ENCODE data around the gene EYA3.

The EYA3 gene

GRCh38 chr1:27934818-27935549, 153.4 kb downstream of the EYA3 start, which contains the start of gene SMPDL3B:
Gene SMPDL3B, plus strand, starts transcription at chr1:27935000. Its CDS starts 184 bp downstream, at chr1:27935184.
- H2BK5ac ChIP-seq (ENCODE audit: low read length), result no peak within 1 kb of the TSS
- no peaks in the 10 kb centered on the region for H3K27me3 ChIP-seq (ENCODE audit: insufficient read depth, low read length, poor library complexity)
- no peaks in the 10 kb centered on the region for H3K79me1 ChIP-seq (ENCODE audit: low read length)
- no peak within 1 kb of the TSS for H4K8ac ChIP-seq (ENCODE audit: low read depth, low read length)
- H2BK120ac ChIP-seq (ENCODE audit: low read depth, low read length), result no peak within 1 kb of the TSS
- H3K27ac ChIP-seq (ENCODE audit: low read depth, low read length), result peak within 1 kb of the TSS; percentile 13
- no peak within 1 kb of the TSS for H3K23ac ChIP-seq (ENCODE audit: low read length)
- H3K4ac ChIP-seq (ENCODE audit: low read depth, low read length), result no peak within 1 kb of the TSS
- H4K5ac ChIP-seq (ENCODE audit: low read length), result no peak within 1 kb of the TSS
- H3K4me2 ChIP-seq (ENCODE audit: low read length), result peak within 1 kb of the TSS; percentile 63
- no peak within 1 kb of the TSS for H2AK5ac ChIP-seq (ENCODE audit: low read length)
- peak within 1 kb of the TSS; percentile 5 for H3K18ac ChIP-seq (ENCODE audit: low read length)
- H3K4me3 ChIP-seq (ENCODE audit: low read length), result peak within 1 kb of the TSS; percentile 22
- H3K56ac ChIP-seq (ENCODE audit: low read length), result peak within 1 kb of the TSS; percentile 82
- H2BK15ac ChIP-seq (replicated peaks; ENCODE audit: low read depth), result no peak within 1 kb of the TSS
- H3K79me2 ChIP-seq (ENCODE audit: control insufficient read depth, insufficient read depth, low read length), result no peaks in the 10 kb centered on the region
- no peaks in the 10 kb centered on the region for H3K36me3 ChIP-seq (ENCODE audit: control insufficient read depth, insufficient read depth, low read length)
- no CpG with 5 or more reads among the region's 16 CpGs for WGBS (ENCODE audit: extremely low coverage, insufficient coverage, low lambda C conversion rate)
- DNase-seq, result peak; percentile 94
- H3K9ac ChIP-seq (ENCODE audit: low read length), result peak within 1 kb of the TSS; percentile 71
- peaks cover 8% of the 10 kb centered on the region for H3K4me1 ChIP-seq (ENCODE audit: control insufficient read depth, low read depth, low read length)

GRCh38 chr1:27931759-27932158, 156.7 kb downstream of the EYA3 start:
- H3K18ac ChIP-seq (ENCODE audit: low read length), result no peak overlapping the region
- no peaks in the 10 kb centered on the region for H3K36me3 ChIP-seq (ENCODE audit: control insufficient read depth, insufficient read depth, low read length)
- H3K4me2 ChIP-seq (ENCODE audit: low read length), result no peak overlapping the region
- H3K9ac ChIP-seq (ENCODE audit: low read length), result no peak overlapping the region
- H2AK5ac ChIP-seq (ENCODE audit: low read length), result no peak overlapping the region
- H2BK5ac ChIP-seq (ENCODE audit: low read length), result no peak overlapping the region
- no peaks in the 10 kb centered on the region for H3K79me2 ChIP-seq (ENCODE audit: control insufficient read depth, insufficient read depth, low read length)
- H2BK15ac ChIP-seq (replicated peaks; ENCODE audit: low read depth), result no peak overlapping the region
- no peak for DNase-seq
- H3K4me3 ChIP-seq (ENCODE audit: low read length), result no peak overlapping the region
- H4K8ac ChIP-seq (ENCODE audit: low read depth, low read length), result no peak overlapping the region
- no peak overlapping the region for H3K56ac ChIP-seq (ENCODE audit: low read length)
- H4K5ac ChIP-seq (ENCODE audit: low read length), result no peak overlapping the region
- no peak overlapping the region for H3K23ac ChIP-seq (ENCODE audit: low read length)
- no peaks in the 10 kb centered on the region for H3K79me1 ChIP-seq (ENCODE audit: low read length)
- no CpG with 5 or more reads among the region's 4 CpGs for WGBS (ENCODE audit: extremely low coverage, insufficient coverage, low lambda C conversion rate)
- no peak overlapping the region for H3K4ac ChIP-seq (ENCODE audit: low read depth, low read length)
- no peak overlapping the region for H3K27ac ChIP-seq (ENCODE audit: low read depth, low read length)
- H3K4me1 ChIP-seq (ENCODE audit: control insufficient read depth, low read depth, low read length), result peaks cover 5% of the 10 kb centered on the region
- no peaks in the 10 kb centered on the region for H3K27me3 ChIP-seq (ENCODE audit: insufficient read depth, low read length, poor library complexity)
- no peak overlapping the region for H2BK120ac ChIP-seq (ENCODE audit: low read depth, low read length)

- no peak overlapping the region for H3K9ac ChIP-seq (ENCODE audit: low read length)
- no peaks in the 10 kb centered on the region for H3K36me3 ChIP-seq (ENCODE audit: control insufficient read depth, insufficient read depth, low read length)
- H3K79me1 ChIP-seq (ENCODE audit: low read length), result no peaks in the 10 kb centered on the region
- H3K23ac ChIP-seq (ENCODE audit: low read length), result no peak overlapping the region
- H3K4me1 ChIP-seq (ENCODE audit: control insufficient read depth, low read depth, low read length), result peaks cover 5% of the 10 kb centered on the region
- no peak overlapping the region for H2BK15ac ChIP-seq (replicated peaks; ENCODE audit: low read depth)
- H3K27me3 ChIP-seq (ENCODE audit: insufficient read depth, low read length, poor library complexity), result no peaks in the 10 kb centered on the region
- no peak overlapping the region for H4K5ac ChIP-seq (ENCODE audit: low read length)
- H2AK5ac ChIP-seq (ENCODE audit: low read length), result no peak overlapping the region
- no peak overlapping the region for H2BK5ac ChIP-seq (ENCODE audit: low read length)
- H3K4me2 ChIP-seq (ENCODE audit: low read length), result no peak overlapping the region
- H3K56ac ChIP-seq (ENCODE audit: low read length), result no peak overlapping the region
- H4K8ac ChIP-seq (ENCODE audit: low read depth, low read length), result no peak overlapping the region
- H3K4ac ChIP-seq (ENCODE audit: low read depth, low read length), result no peak overlapping the region
- no peak overlapping the region for H3K4me3 ChIP-seq (ENCODE audit: low read length)
- no peak overlapping the region for H3K18ac ChIP-seq (ENCODE audit: low read length)
- WGBS (ENCODE audit: extremely low coverage, insufficient coverage, low lambda C conversion rate), result no CpG with 5 or more reads among the region's 6 CpGs
- no peak overlapping the region for H3K27ac ChIP-seq (ENCODE audit: low read depth, low read length)
- H2BK120ac ChIP-seq (ENCODE audit: low read depth, low read length), result no peak overlapping the region
- no peaks in the 10 kb centered on the region for H3K79me2 ChIP-seq (ENCODE audit: control insufficient read depth, insufficient read depth, low read length)
- no peak for DNase-seq
Measured at GRCh38 chr1:27931184-27931583, 157.2 kb downstream of the EYA3 start.

GRCh38 chr1:27928216-27928954, 160.0 kb downstream of the EYA3 start:
- H4K5ac ChIP-seq (ENCODE audit: low read length), result no peak overlapping the region
- no peaks in the 10 kb centered on the region for H3K79me1 ChIP-seq (ENCODE audit: low read length)
- no peaks in the 10 kb centered on the region for H3K36me3 ChIP-seq (ENCODE audit: control insufficient read depth, insufficient read depth, low read length)
- no CpG with 5 or more reads among the region's 5 CpGs for WGBS (ENCODE audit: extremely low coverage, insufficient coverage, low lambda C conversion rate)
- H3K4me3 ChIP-seq (ENCODE audit: low read length), result no peak overlapping the region
- no peaks in the 10 kb centered on the region for H3K27me3 ChIP-seq (ENCODE audit: insufficient read depth, low read length, poor library complexity)
- no peak overlapping the region for H4K8ac ChIP-seq (ENCODE audit: low read depth, low read length)
- no peak overlapping the region for H3K18ac ChIP-seq (ENCODE audit: low read length)
- no peak overlapping the region for H3K9ac ChIP-seq (ENCODE audit: low read length)
- H3K56ac ChIP-seq (ENCODE audit: low read length), result no peak overlapping the region
- no peak overlapping the region for H3K27ac ChIP-seq (ENCODE audit: low read depth, low read length)
- H3K79me2 ChIP-seq (ENCODE audit: control insufficient read depth, insufficient read depth, low read length), result no peaks in the 10 kb centered on the region
- DNase-seq, result no peak
- H3K23ac ChIP-seq (ENCODE audit: low read length), result no peak overlapping the region
- no peaks in the 10 kb centered on the region for H3K4me1 ChIP-seq (ENCODE audit: control insufficient read depth, low read depth, low read length)
- H2BK5ac ChIP-seq (ENCODE audit: low read length), result no peak overlapping the region
- H3K4ac ChIP-seq (ENCODE audit: low read depth, low read length), result no peak overlapping the region
- no peak overlapping the region for H3K4me2 ChIP-seq (ENCODE audit: low read length)
- no peak overlapping the region for H2AK5ac ChIP-seq (ENCODE audit: low read length)
- H2BK15ac ChIP-seq (replicated peaks; ENCODE audit: low read depth), result no peak overlapping the region
- no peak overlapping the region for H2BK120ac ChIP-seq (ENCODE audit: low read depth, low read length)

- Histone ChIP-seq H3K4me1 (ENCODE audit: control insufficient read depth, low read depth, low read length) (no peaks in the 10 kb centered on the region), H3K79me2 (ENCODE audit: control insufficient read depth, insufficient read depth, low read length) (no peaks in the 10 kb centered on the region), H3K27ac (ENCODE audit: low read depth, low read length) (no peak overlapping the region), H3K4ac (ENCODE audit: low read depth, low read length) (no peak overlapping the region), H3K4me3 (ENCODE audit: low read length) (no peak overlapping the region), H3K36me3 (ENCODE audit: control insufficient read depth, insufficient read depth, low read length) (no peaks in the 10 kb centered on the region), H3K18ac (ENCODE audit: low read length) (no peak overlapping the region), H3K27me3 (ENCODE audit: insufficient read depth, low read length, poor library complexity) (no peaks in the 10 kb centered on the region), H2BK15ac (replicated peaks; ENCODE audit: low read depth) (no peak overlapping the region), H2AK5ac (ENCODE audit: low read length) (no peak overlapping the region), H3K4me2 (ENCODE audit: low read length) (no peak overlapping the region), H3K23ac (ENCODE audit: low read length) (no peak overlapping the region), H2BK120ac (ENCODE audit: low read depth, low read length) (no peak overlapping the region), H3K9ac (ENCODE audit: low read length) (no peak overlapping the region), H3K56ac (ENCODE audit: low read length) (no peak overlapping the region), H4K8ac (ENCODE audit: low read depth, low read length) (no peak overlapping the region), H2BK5ac (ENCODE audit: low read length) (no peak overlapping the region), H3K79me1 (ENCODE audit: low read length) (no peaks in the 10 kb centered on the region), H4K5ac (ENCODE audit: low read length) (no peak overlapping the region)
- no CpG with 5 or more reads among the region's 3 CpGs for WGBS (ENCODE audit: extremely low coverage, insufficient coverage, low lambda C conversion rate)
- no peak for DNase-seq
Measured at GRCh38 chr1:27922272-27922671, 166.1 kb downstream of the EYA3 start.
